ENCODE measurements around the gene SZT2. TPM values are rescaled to one million over a fixed set of nuclear protein-coding genes. Genes with fewer than 3 reads are reported as not detected.

Gene SZT2
- total RNA-seq, 2 donors from 2014 or later: 30.3 to 76.9 TPM

- TF ChIP-seq POLR2AphosphoS5 (IDR thresholded peaks at IDR 0.05) (no peak), POLR2A (IDR thresholded peaks at IDR 0.05) (no peak)
- TF ChIP-seq, protein P1, sequence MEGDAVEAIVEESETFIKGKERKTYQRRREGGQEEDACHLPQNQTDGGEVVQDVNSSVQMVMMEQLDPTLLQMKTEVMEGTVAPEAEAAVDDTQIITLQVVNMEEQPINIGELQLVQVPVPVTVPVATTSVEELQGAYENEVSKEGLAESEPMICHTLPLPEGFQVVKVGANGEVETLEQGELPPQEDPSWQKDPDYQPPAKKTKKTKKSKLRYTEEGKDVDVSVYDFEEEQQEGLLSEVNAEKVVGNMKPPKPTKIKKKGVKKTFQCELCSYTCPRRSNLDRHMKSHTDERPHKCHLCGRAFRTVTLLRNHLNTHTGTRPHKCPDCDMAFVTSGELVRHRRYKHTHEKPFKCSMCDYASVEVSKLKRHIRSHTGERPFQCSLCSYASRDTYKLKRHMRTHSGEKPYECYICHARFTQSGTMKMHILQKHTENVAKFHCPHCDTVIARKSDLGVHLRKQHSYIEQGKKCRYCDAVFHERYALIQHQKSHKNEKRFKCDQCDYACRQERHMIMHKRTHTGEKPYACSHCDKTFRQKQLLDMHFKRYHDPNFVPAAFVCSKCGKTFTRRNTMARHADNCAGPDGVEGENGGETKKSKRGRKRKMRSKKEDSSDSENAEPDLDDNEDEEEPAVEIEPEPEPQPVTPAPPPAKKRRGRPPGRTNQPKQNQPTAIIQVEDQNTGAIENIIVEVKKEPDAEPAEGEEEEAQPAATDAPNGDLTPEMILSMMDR (IDR thresholded peaks at IDR 0.05): no peak
- intact Hi-C loops (cut with DNase I): no loop called here
These were observed 59.4 kb downstream of the SZT2 start for GRCh38 chr1:43448955-43449707.

GRCh38 chr1:43449708-43450069 is 60.0 kb downstream of the SZT2 start:
- Histone ChIP-seq H3K27me3 (replicated peaks; ENCODE audit: insufficient read depth) (no peaks in the 10 kb centered on the region), H3K36me3 (peaks cover 0 to 27% of the 10 kb centered on the region in 2 donors), H3K4me3 (no peak overlapping the region), H3K4me1 (replicated peaks) (no peaks in the 10 kb centered on the region), H3K9me3 (no peaks in the 10 kb centered on the region), H3K27ac (no peak overlapping the region)
- no peak for DNase-seq (ENCODE audit: low spot score)
- WGBS: 76% methylated on average over 5 of the region's 5 CpGs
- TF ChIP-seq POLR2AphosphoS5 (IDR thresholded peaks at IDR 0.05) (no peak), POLR2A (IDR thresholded peaks at IDR 0.05) (no peak)
- TF ChIP-seq, protein P1 (IDR thresholded peaks at IDR 0.05): no peak
- intact Hi-C loops (cut with DNase I): no loop called here

More at GRCh38 chr1:43448955-43449707, 59.4 kb downstream of the SZT2 start:
- no peak overlapping the region for H3K4me3 ChIP-seq
- H3K4me1 ChIP-seq (replicated peaks): no peaks in the 10 kb centered on the region
- no peak for DNase-seq (ENCODE audit: low spot score)
- H3K27ac ChIP-seq: no peak overlapping the region
- WGBS: 78% methylated on average over 11 of the region's 11 CpGs
- H3K36me3 ChIP-seq: peaks cover 0 to 27% of the 10 kb centered on the region in 2 donors
- no peaks in the 10 kb centered on the region for H3K27me3 ChIP-seq (replicated peaks; ENCODE audit: insufficient read depth)
- no peaks in the 10 kb centered on the region for H3K9me3 ChIP-seq

DNA sequence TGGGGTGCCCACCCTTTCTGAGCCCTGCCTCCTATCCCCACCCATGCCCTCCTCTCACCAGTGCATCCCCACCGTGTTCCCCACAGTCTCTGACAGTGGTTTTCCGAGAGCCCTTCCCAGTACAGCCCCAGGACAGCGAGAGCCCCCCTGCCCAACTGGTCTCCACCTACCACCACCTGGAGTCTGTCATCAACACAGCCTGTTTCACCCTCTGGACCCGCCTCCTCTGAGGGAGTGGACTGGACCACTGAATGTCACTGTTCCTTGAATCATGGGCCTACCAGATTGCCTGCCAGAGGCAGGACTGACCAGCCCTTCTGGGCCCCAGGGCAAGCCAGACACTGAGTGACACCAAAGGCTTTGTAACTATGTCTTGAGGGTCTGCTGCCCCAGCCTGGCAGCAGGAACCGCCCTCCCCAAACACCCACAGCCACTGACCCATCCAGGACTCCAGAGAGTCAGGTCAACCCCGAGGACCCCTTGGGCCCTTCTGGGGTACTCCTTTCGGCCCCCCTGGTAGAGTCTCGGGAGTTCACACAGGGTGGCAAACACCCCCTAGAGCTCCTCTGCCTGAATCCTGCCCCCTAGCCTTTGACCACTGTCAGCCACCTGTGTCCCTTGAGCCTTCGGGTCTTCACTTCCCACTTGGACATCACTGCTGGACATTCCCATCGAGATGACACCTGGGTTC is 60.7 kb downstream of the SZT2 start:
- H3K9me3 ChIP-seq: no peaks in the 10 kb centered on the region
- no peak overlapping the region for H3K27ac ChIP-seq
- H3K4me1 ChIP-seq (replicated peaks): no peaks in the 10 kb centered on the region
- WGBS: 78% methylated on average over 10 of the region's 10 CpGs
- TF ChIP-seq POLR2AphosphoS5 (IDR thresholded peaks at IDR 0.05): no peak
- no peak for TF ChIP-seq POLR2A (IDR thresholded peaks at IDR 0.05)
- TF ChIP-seq, protein P1 (IDR thresholded peaks at IDR 0.05): no peak
- H3K4me3 ChIP-seq: no peak overlapping the region
- no peak for DNase-seq (ENCODE audit: low spot score)
- intact Hi-C loops (cut with DNase I): no loop called here
- H3K27me3 ChIP-seq (replicated peaks; ENCODE audit: insufficient read depth): no peaks in the 10 kb centered on the region
- peaks cover 0 to 27% of the 10 kb centered on the region in 2 donors for H3K36me3 ChIP-seq

DNA sequence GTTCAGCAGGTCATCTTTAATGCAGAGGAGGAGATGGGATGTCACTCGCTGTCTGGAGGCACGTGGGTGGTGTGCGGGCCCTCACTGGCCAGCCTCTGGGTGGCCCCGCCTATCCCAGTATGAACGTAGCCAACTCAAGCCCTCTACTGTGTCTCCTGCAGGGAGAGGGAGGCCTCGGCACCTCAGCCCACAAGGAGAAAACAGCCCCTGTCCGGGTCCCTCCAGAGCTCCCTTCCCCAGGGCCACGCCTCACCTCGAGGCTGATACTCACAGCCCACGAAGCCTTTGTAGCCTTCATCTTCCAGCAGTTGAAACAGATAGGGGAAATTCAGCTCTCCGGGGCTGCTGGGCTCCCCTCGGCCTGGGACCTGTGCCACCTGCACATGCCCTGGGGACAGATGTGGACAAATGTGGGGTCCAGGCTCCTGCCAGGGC is 61.5 kb downstream of the SZT2 start:
- intact Hi-C loops (cut with DNase I): no loop called here
- no peak for DNase-seq (ENCODE audit: low spot score)

More for the DNA sequence above, 61.5 kb downstream of the SZT2 start:
- 71% methylated on average over 12 of the region's 12 CpGs for WGBS
- peaks cover 0 to 25% of the 10 kb centered on the region in 2 donors for H3K36me3 ChIP-seq
- H3K4me1 ChIP-seq (replicated peaks): no peaks in the 10 kb centered on the region
- H3K9me3 ChIP-seq: no peaks in the 10 kb centered on the region
- no peak overlapping the region for H3K27ac ChIP-seq
- TF ChIP-seq POLR2A (IDR thresholded peaks at IDR 0.05) (no peak), POLR2AphosphoS5 (IDR thresholded peaks at IDR 0.05) (no peak)
- TF ChIP-seq, protein P1 (IDR thresholded peaks at IDR 0.05): no peak
- no peaks in the 10 kb centered on the region for H3K27me3 ChIP-seq (replicated peaks; ENCODE audit: insufficient read depth)
- H3K4me3 ChIP-seq: no peak overlapping the region
